ENCODE results near the gene KATNAL2.

Gene KATNAL2

DNA sequence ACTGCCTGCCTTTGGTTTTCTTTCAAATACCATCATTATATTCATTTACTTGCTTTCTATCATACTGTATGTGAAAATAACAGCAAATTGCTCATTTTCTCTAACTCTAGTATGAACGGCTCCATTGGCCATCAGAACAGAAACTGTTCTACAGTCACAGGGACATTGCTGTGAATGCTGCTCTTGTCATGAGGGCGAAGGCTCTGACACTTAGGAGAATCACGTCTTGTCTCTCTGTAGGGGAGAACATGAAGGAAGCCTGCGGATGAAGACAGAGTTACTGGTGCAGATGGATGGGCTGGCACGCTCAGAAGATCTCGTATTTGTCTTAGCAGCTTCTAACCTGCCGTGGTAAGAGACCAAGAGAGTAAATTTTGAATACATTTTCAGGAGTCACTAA, 159.7 kb downstream of the KATNAL2 start:
- no peaks in the 10 kb centered on the region for H3K36me3 Mint-ChIP-seq (ENCODE audit: insufficient read depth)

DNA sequence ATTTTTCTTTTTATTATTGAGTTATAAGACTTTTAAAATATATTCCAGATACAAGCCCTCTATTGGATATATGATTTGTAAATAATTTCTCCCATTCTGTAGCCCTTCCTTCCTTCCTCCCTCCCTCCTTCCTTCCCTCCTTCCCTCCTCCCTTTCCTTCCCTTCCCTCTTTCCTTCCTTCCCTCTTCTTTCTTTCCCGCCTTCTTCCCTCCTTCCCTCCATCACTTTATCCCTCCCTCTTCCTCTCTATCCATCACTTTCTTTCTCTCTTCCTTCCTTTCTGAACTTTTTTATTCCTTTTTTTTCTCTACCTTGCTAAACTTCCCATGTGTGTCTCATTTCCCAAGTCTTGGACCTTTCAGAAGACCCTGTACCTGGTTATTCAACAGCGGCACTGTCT, 163.5 kb downstream of the KATNAL2 start:
- Mint-ChIP-seq H3K27me3 (no peaks in the 10 kb centered on the region), H3K4me1 (ENCODE audit: low read depth in 2 of 2) (no peaks in the 10 kb centered on the region), H3K36me3 (ENCODE audit: insufficient read depth) (no peaks in the 10 kb centered on the region), H3K9me3 (no peaks in the 10 kb centered on the region), H3K27ac (no peak overlapping the region), H3K4me3 (no peak overlapping the region)
- DNase-seq (no peak), ATAC-seq (replicated peaks) (no peak)

More for the DNA sequence above, 159.7 kb downstream of the KATNAL2 start:
- Mint-ChIP-seq H3K27me3 (peaks cover 5 to 16% of the 10 kb centered on the region in 2 donors), H3K27ac (no peak overlapping the region), H3K9me3 (no peaks in the 10 kb centered on the region), H3K4me1 (ENCODE audit: low read depth in 2 of 2) (peaks cover 0 to 2% of the 10 kb centered on the region in 2 donors), H3K4me3 (no peak overlapping the region)
- ATAC-seq (replicated peaks) (no peak), DNase-seq (no peak)

DNA sequence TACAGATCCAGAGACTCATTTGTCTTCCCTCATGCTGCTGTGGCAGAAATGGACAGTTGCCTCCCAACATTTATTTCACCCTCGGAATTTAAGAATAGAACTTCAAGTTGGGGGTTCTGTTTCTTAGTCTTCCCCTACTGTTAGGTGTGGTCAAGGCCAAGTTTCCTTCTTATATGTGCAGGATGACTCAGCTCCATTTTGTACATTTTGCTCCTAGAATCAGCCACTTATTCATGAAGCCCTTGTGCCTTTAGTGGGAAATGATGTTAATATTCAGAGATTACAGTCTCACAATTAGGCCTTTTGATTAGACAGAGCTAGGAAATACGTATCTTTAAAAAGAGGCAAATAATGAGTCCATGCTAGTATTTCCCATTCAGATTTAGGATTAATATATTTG, 164.2 kb downstream of the KATNAL2 start:
- H3K9me3 Mint-ChIP-seq: no peaks in the 10 kb centered on the region
- no peak for ATAC-seq (replicated peaks)

DNA sequence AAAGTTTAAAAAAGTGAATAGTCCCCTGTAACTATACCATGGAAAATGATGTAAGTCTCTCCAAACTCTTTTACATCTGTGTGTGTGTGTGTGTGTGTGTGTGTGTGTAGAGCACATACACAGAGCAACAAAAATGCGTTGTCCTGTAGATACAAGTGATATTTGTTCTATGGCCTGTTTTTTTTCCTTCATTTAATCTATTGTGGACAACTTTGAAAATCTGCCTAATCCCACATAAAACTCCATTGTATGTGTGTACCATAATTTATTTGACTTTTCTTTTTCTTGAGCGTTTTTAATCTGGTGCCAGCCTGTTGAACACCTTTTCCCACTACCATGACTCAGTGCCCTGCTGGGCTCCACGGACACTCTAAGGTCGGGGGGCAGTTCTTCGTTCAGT, 170.3 kb downstream of the KATNAL2 start:
- DNase-seq (no peak), ATAC-seq (replicated peaks) (no peak)
- H3K4me3 Mint-ChIP-seq: no peak overlapping the region
- no peak overlapping the region for H3K27ac Mint-ChIP-seq
- no peaks in the 10 kb centered on the region for H3K9me3 Mint-ChIP-seq
- peaks cover 0 to 6% of the 10 kb centered on the region in 2 donors for H3K27me3 Mint-ChIP-seq
- peaks cover 0 to 2% of the 10 kb centered on the region in 2 donors for H3K4me1 Mint-ChIP-seq (ENCODE audit: low read depth in 2 of 2)
- H3K36me3 Mint-ChIP-seq (ENCODE audit: insufficient read depth): no peaks in the 10 kb centered on the region

More for the DNA sequence above, 164.2 kb downstream of the KATNAL2 start:
- Mint-ChIP-seq H3K36me3 (ENCODE audit: insufficient read depth) (no peaks in the 10 kb centered on the region), H3K4me3 (no peak overlapping the region), H3K27me3 (no peaks in the 10 kb centered on the region), H3K4me1 (ENCODE audit: low read depth in 2 of 2) (no peaks in the 10 kb centered on the region), H3K27ac (no peak overlapping the region)
- DNase-seq: no peak

DNA sequence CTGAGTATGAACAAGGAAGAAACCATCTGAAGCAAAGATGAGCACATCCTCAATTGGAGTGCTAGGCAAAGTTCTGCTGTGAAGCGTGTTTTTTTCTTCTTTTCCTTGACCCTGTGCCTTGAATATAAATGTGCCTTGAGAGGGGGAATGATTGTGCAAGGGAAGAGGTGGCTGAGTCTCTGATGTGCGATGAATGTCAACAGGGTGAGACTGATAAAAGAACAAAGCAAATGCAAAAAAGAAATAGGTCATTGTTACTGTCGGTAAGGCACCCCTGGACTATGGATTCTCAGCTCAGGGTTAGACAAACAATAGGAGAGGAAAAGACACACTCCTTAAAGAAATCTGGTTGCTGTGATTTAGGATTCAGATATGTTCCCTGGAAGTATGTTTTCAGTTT, 178.4 kb downstream of the KATNAL2 start:
- H3K27ac Mint-ChIP-seq: no peak overlapping the region
- H3K36me3 Mint-ChIP-seq (ENCODE audit: insufficient read depth): peaks cover 5% of the 10 kb centered on the region
- no peaks in the 10 kb centered on the region for H3K9me3 Mint-ChIP-seq
- peaks cover 0 to 7% of the 10 kb centered on the region in 2 donors for H3K27me3 Mint-ChIP-seq
- ATAC-seq (replicated peaks) (no peak), DNase-seq (no peak)
- H3K4me3 Mint-ChIP-seq: no peak overlapping the region
- peaks cover 0 to 2% of the 10 kb centered on the region in 2 donors for H3K4me1 Mint-ChIP-seq (ENCODE audit: low read depth in 2 of 2)

DNA sequence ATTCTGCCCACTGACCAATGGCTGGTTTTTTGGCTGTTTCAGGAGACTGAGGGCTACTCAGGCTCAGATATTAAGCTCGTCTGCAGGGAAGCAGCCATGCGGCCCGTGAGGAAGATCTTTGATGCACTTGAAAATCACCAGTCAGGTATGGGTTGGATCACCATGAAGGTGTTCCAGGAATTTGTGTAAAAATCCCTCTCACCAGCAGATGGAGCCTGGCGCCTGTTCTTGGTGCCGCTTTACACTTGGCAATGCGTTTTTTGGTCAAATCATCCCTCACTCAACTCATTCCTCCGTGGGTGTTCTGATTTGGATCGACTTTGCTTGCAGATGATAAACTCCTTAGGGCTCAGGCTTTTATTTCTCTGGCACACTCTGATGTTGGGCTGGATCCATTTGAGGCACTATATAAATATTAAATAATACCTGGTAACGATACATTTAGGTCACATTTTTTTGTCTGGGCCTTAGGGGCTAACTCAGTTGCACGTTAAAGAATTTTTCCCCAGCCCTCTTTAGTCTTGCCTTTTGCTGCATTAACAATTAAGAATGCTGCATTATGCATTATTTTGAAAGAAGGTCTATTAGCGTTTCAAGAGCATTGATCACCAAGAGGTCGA, 182.9 kb downstream of the KATNAL2 start:
- H3K36me3 Mint-ChIP-seq (ENCODE audit: insufficient read depth): peaks cover 4% of the 10 kb centered on the region
- H3K4me1 Mint-ChIP-seq (ENCODE audit: low read depth in 2 of 2): no peaks in the 10 kb centered on the region
- H3K27me3 Mint-ChIP-seq: no peaks in the 10 kb centered on the region
- DNase-seq: peak; percentile 45 to 59 (median 50)
- no peak overlapping the region for H3K4me3 Mint-ChIP-seq
- no peaks in the 10 kb centered on the region for H3K9me3 Mint-ChIP-seq
- ATAC-seq (replicated peaks): peak; percentile 49
- H3K27ac Mint-ChIP-seq: no peak overlapping the region

DNA sequence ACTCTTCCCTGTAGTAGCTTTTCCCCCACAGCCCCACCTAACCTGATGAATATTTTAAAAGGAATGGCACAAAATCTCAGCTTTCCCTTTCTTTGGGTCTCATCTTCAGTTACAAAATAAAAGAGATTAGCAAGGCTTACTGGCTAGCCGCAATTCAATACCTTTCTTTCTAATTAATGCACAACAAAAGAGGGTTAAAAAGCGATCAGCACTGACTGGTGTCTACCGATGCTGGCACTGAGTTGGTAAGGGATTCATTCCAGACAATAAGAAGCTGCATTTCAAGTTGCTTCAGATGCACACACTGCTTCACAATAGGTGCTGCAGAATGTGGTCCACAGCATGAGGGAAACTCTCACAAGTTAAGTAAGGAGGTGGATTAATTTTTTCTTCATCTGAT, 191.0 kb downstream of the KATNAL2 start:
- DNase-seq (no peak), ATAC-seq (replicated peaks) (no peak)
- H3K27me3 Mint-ChIP-seq: no peaks in the 10 kb centered on the region
- H3K36me3 Mint-ChIP-seq (ENCODE audit: insufficient read depth): peaks cover 34% of the 10 kb centered on the region
- H3K4me1 Mint-ChIP-seq (ENCODE audit: low read depth in 2 of 2): no peaks in the 10 kb centered on the region
- H3K9me3 Mint-ChIP-seq: no peaks in the 10 kb centered on the region
- peak overlapping the region in 1 of 2 donors; percentile 13 for H3K27ac Mint-ChIP-seq
- H3K4me3 Mint-ChIP-seq: no peak overlapping the region

DNA sequence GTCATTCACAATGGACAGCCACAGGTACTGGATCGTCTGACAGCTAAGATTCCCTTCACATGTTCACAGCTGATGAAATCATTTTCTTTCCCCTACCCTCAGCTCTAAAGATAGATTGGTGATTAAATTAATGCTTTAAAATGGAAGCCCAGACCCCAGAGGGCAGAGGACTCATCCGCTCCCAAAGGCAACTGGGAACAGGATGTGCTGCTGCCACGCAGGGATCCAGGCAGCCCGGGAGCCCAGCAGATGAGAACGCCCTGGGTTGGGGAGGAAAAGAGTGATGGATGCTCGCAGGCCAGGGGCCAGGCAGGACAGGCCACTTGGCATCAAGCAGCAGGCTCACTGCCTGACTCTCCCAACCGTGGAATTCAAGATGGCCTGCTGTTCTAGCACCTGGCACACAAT, 191.6 kb downstream of the KATNAL2 start:
- H3K27me3 Mint-ChIP-seq: no peaks in the 10 kb centered on the region
- H3K4me1 Mint-ChIP-seq (ENCODE audit: low read depth in 2 of 2): no peaks in the 10 kb centered on the region
- no peak for DNase-seq
- peaks cover 38% of the 10 kb centered on the region for H3K36me3 Mint-ChIP-seq (ENCODE audit: insufficient read depth)
- H3K4me3 Mint-ChIP-seq: no peak overlapping the region
- H3K27ac Mint-ChIP-seq: peak overlapping the region in 1 of 2 donors; percentile 75
- H3K9me3 Mint-ChIP-seq: no peaks in the 10 kb centered on the region
- ATAC-seq (replicated peaks): no peak

DNA sequence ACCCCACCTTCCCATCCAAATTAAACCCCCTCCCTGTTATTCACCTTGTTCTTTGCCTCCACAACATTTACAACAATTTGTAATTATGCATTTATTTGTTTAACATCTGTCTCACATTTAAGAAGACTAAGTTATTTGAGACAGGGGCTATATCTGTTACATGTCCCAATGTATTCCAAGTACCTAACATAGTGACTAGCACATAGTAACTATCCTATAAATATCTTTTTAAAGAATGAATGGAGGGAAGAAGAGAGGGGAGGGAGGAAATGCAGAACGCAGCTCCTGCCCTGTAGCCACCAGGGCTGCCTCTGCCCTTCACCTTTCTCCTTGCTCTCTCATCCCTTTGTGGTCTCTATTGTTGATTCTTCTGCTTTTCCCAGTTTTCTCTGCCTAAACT, 192.3 kb downstream of the KATNAL2 start:
- Mint-ChIP-seq H3K36me3 (ENCODE audit: insufficient read depth) (peaks cover 43% of the 10 kb centered on the region), H3K4me1 (ENCODE audit: low read depth in 2 of 2) (no peaks in the 10 kb centered on the region), H3K27me3 (no peaks in the 10 kb centered on the region), H3K27ac (peak overlapping the region in 1 of 2 donors; percentile 12), H3K4me3 (no peak overlapping the region), H3K9me3 (no peaks in the 10 kb centered on the region)
- DNase-seq (no peak), ATAC-seq (replicated peaks) (no peak)

DNA sequence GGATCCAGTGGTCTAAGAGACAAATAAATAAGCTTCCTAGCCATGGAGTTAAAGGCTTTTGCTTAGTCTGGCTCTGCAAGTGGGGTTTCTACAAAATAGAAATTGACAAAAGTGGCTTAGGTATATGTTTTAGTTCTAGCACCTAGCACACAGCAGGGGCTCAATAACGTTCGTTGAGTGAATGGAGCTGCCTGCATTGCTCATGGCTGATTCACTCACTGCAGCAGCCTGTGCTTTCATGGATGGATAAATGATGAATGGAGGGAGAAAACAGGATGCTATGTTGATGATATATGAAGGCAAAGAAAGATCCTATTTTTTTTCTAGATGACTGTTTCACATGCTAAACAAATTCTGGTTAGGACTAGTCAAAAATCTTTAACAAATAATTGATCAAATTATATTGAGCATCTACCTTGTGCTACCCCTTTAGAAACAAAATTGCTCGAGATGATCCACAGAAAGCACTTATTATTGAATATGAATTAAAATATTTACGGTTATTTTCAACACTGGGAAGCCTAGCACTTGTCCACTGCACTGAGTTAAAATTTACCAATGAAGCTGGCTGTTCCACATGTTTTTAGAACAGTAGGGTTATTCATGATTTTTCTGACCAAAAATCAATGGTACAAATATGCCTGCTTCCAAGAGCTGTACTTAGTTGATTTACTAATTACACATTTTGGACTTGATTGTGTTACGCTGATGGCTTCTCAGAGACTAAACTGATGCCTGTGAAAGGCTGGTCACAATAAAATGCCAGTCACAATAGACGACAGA, 193.3 kb downstream of the KATNAL2 start:
- H3K4me1 Mint-ChIP-seq (ENCODE audit: low read depth in 2 of 2): no peaks in the 10 kb centered on the region
- no peaks in the 10 kb centered on the region for H3K9me3 Mint-ChIP-seq
- H3K27ac Mint-ChIP-seq: peak overlapping the region in 1 of 2 donors; percentile 12
- H3K4me3 Mint-ChIP-seq: no peak overlapping the region
- H3K27me3 Mint-ChIP-seq: no peaks in the 10 kb centered on the region
- peaks cover 49% of the 10 kb centered on the region for H3K36me3 Mint-ChIP-seq (ENCODE audit: insufficient read depth)
- ATAC-seq (replicated peaks): no peak
- DNase-seq: no peak

DNA sequence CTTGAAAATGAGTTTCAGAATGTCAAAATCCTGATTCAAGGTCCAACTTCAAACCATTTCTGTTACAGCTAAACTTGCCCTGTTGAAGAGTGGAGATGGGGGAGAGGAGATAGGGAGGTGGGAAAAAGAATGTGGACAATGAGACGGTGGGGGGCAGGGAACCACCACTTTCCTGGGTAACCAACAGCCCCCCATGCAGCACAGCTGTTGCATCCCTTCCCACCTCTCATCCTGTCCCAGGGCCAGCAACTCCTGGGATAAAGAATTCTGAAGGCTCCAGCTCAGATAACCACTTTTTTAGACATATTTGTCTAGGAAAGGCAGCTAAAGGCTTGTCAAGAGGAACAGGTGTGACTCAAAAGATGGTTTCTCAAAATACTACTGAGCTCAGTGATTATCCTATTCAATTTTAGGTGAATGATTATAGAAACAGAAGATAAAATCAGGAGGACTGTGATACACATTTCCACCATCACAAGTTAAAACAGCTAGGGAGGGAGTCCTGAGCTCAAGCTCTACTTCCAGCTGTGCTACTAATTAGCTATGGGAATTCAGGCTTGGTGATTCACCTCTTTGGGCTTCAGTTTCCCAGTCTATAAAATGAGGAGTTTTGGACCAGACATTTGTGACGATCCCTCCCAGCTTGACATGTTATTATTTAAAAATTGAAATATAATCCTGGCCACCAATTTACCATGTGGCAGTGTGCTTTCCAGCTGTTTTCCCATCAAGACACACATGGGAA, 196.6 kb downstream of the KATNAL2 start:
- peaks cover 46% of the 10 kb centered on the region for H3K36me3 Mint-ChIP-seq (ENCODE audit: insufficient read depth)
- no peaks in the 10 kb centered on the region for H3K27me3 Mint-ChIP-seq
- no peak for DNase-seq
- no peak overlapping the region for H3K27ac Mint-ChIP-seq
- H3K4me1 Mint-ChIP-seq (ENCODE audit: low read depth in 2 of 2): peaks cover 0 to 6% of the 10 kb centered on the region in 2 donors
- no peaks in the 10 kb centered on the region for H3K9me3 Mint-ChIP-seq
- ATAC-seq (replicated peaks): no peak
- H3K4me3 Mint-ChIP-seq: no peak overlapping the region

DNA sequence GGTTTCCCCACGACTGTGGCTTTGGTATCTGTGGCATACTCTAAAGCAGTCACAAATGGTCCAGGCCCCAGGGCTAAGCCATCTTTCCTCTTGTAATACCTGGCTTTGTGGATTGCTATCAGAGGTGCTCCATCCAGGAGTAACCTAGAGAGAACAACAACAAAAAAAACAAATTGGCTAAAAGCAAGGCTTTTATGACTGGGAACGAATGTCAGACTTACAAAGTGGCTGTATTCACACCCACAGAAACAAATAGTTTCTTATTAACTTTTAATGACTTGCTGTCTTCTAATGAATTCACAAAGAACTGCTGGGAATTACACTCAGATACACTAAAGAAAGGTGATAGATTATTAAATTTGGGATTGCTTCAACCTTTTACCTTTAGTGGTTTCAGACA, 197.8 kb downstream of the KATNAL2 start:
- ATAC-seq (replicated peaks) (no peak), DNase-seq (no peak)
- Mint-ChIP-seq H3K27me3 (no peaks in the 10 kb centered on the region), H3K36me3 (ENCODE audit: insufficient read depth) (peaks cover 46% of the 10 kb centered on the region), H3K4me1 (ENCODE audit: low read depth in 2 of 2) (peaks cover under 1 to 6% of the 10 kb centered on the region in 2 donors), H3K9me3 (no peaks in the 10 kb centered on the region), H3K27ac (no peak overlapping the region), H3K4me3 (no peak overlapping the region)

DNA sequence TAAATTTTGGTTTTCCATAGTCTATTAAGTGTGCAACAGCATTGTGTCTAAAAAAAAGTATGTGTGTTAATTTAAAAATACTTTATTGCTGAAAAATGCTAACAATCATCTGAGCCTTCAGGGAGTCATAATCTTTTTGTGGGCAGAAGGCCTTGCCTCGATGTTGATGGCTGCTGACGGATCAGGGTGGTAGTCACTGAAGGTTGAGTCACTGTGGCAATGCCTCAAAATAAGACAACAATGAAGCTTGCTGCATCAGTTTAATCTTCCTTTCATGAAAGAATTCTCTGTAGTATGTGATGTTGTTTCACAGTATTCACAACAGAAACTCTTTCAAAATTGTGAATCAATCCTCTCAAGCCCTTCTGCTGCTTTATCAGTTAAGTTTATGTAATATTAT, 201.6 kb downstream of the KATNAL2 start:
- H3K27ac Mint-ChIP-seq: no peak overlapping the region
- no peak for DNase-seq
- no peak for ATAC-seq (replicated peaks)
- no peaks in the 10 kb centered on the region for H3K9me3 Mint-ChIP-seq
- H3K4me1 Mint-ChIP-seq (ENCODE audit: low read depth in 2 of 2): peaks cover 6 to 10% of the 10 kb centered on the region in 2 donors
- H3K4me3 Mint-ChIP-seq: no peak overlapping the region
- no peaks in the 10 kb centered on the region for H3K27me3 Mint-ChIP-seq
- peaks cover 18% of the 10 kb centered on the region for H3K36me3 Mint-ChIP-seq (ENCODE audit: insufficient read depth)

All from effector memory CD8-positive, alpha-beta T cell (primary cell).